ENCODE data around the gene IPO8. TPM values are rescaled to one million over a fixed set of nuclear protein-coding genes. Genes with fewer than 3 reads are reported as not detected.
"Not testable (repeated sequence)": the region's sequence is repeated elsewhere in the genome, so short reads cannot be mapped to it uniquely, and the experiment has no call there.

Gene IPO8
- total RNA-seq, 1 donor from 2014 or later = 51.4 TPM

GRCh38 chr12:30622509-30622908 is 73.2 kb downstream of the IPO8 start:
- H3K4me3 Mint-ChIP-seq (ENCODE audit: unreplicated experiment) = no peak overlapping the region
- no peaks in the 10 kb centered on the region for H3K36me3 Mint-ChIP-seq (ENCODE audit: unreplicated experiment)
- H3K27ac Mint-ChIP-seq (ENCODE audit: unreplicated experiment) = no peak overlapping the region
- no peaks in the 10 kb centered on the region for H3K4me1 Mint-ChIP-seq (ENCODE audit: unreplicated experiment)
- H3K27me3 Mint-ChIP-seq (ENCODE audit: unreplicated experiment) = no peaks in the 10 kb centered on the region
- no peaks in the 10 kb centered on the region for H3K9me3 Mint-ChIP-seq (ENCODE audit: unreplicated experiment)
- TF ChIP-seq CTCF (IDR thresholded peaks at IDR 0.05) = no peak
- no peak for DNase-seq (ENCODE audit: extremely low spot score, unreplicated experiment)

GRCh38 chr12:30621663-30622241 is 73.9 kb downstream of the IPO8 start:
- not testable (repeated sequence) for H3K27ac Mint-ChIP-seq (ENCODE audit: unreplicated experiment); H3K36me3 Mint-ChIP-seq (ENCODE audit: unreplicated experiment); H3K4me1 Mint-ChIP-seq (ENCODE audit: unreplicated experiment); DNase-seq (ENCODE audit: extremely low spot score, unreplicated experiment); H3K4me3 Mint-ChIP-seq (ENCODE audit: unreplicated experiment); H3K9me3 Mint-ChIP-seq (ENCODE audit: unreplicated experiment); H3K27me3 Mint-ChIP-seq (ENCODE audit: unreplicated experiment)

GRCh38 chr12:30617346-30618016 is 78.2 kb downstream of the IPO8 start:
- Mint-ChIP-seq H3K36me3 (ENCODE audit: unreplicated experiment) (no peaks in the 10 kb centered on the region), H3K27me3 (ENCODE audit: unreplicated experiment) (peaks cover 8% of the 10 kb centered on the region), H3K4me1 (ENCODE audit: unreplicated experiment) (peaks cover 5% of the 10 kb centered on the region), H3K4me3 (ENCODE audit: unreplicated experiment) (no peak overlapping the region), H3K27ac (ENCODE audit: unreplicated experiment) (no peak overlapping the region), H3K9me3 (ENCODE audit: unreplicated experiment) (no peaks in the 10 kb centered on the region)
- no peak for DNase-seq (ENCODE audit: extremely low spot score, unreplicated experiment)
- no peak for TF ChIP-seq CTCF (IDR thresholded peaks at IDR 0.05)

- TF ChIP-seq CTCF (IDR thresholded peaks at IDR 0.05) = no peak
- peaks cover 5% of the 10 kb centered on the region for H3K4me1 Mint-ChIP-seq (ENCODE audit: unreplicated experiment)
- H3K27me3 Mint-ChIP-seq (ENCODE audit: unreplicated experiment) = peaks cover 19% of the 10 kb centered on the region
- no peak for DNase-seq (ENCODE audit: extremely low spot score, unreplicated experiment)
- no peak overlapping the region for H3K4me3 Mint-ChIP-seq (ENCODE audit: unreplicated experiment)
- H3K9me3 Mint-ChIP-seq (ENCODE audit: unreplicated experiment) = no peaks in the 10 kb centered on the region
- H3K27ac Mint-ChIP-seq (ENCODE audit: unreplicated experiment) = no peak overlapping the region
- no peaks in the 10 kb centered on the region for H3K36me3 Mint-ChIP-seq (ENCODE audit: unreplicated experiment)
These were observed 81.6 kb downstream of the IPO8 start for GRCh38 chr12:30614031-30614430.

GRCh38 chr12:30613119-30613830 is 82.4 kb downstream of the IPO8 start:
- no peak for DNase-seq (ENCODE audit: extremely low spot score, unreplicated experiment)
- peaks cover 5% of the 10 kb centered on the region for H3K4me1 Mint-ChIP-seq (ENCODE audit: unreplicated experiment)
- H3K27me3 Mint-ChIP-seq (ENCODE audit: unreplicated experiment) = peaks cover 19% of the 10 kb centered on the region
- H3K27ac Mint-ChIP-seq (ENCODE audit: unreplicated experiment) = no peak overlapping the region
- peaks cover 3% of the 10 kb centered on the region for H3K9me3 Mint-ChIP-seq (ENCODE audit: unreplicated experiment)
- H3K36me3 Mint-ChIP-seq (ENCODE audit: unreplicated experiment) = peaks cover 2% of the 10 kb centered on the region
- no peak for TF ChIP-seq CTCF (IDR thresholded peaks at IDR 0.05)
- H3K4me3 Mint-ChIP-seq (ENCODE audit: unreplicated experiment) = no peak overlapping the region

Data from osteocyte (in vitro differentiated cells).